ENCODE data around the gene PDE9A. TPM values are rescaled to one million over a fixed set of nuclear protein-coding genes. Genes with fewer than 3 reads are reported as not detected.

PDE9A gene
- total RNA-seq, 1 experiment from 2014 or later: 31.9 TPM

- Histone ChIP-seq H3K79me1 (ENCODE audit: insufficient read depth, low read depth, low read length, poor library complexity, severe bottlenecking) (no peaks in the 10 kb centered on the region), H3K23ac (ENCODE audit: insufficient read length, low read depth, low read length) (no peak overlapping the region), H3K4me2 (ENCODE audit: insufficient read depth, insufficient read length, low read length) (no peak overlapping the region), H2BK20ac (ENCODE audit: low read depth, low read length, poor library complexity, severe bottlenecking) (no peak overlapping the region), H2BK15ac (ENCODE audit: low read depth, low read length) (no peak overlapping the region), H3K14ac (ENCODE audit: insufficient read depth, low read length) (no peak overlapping the region), H2BK12ac (ENCODE audit: insufficient read length, low read depth, low read length) (no peak overlapping the region), H3K23me2 (ENCODE audit: insufficient read length, low read depth, low read length, poor library complexity, severe bottlenecking) (no peaks in the 10 kb centered on the region), H3K4me1 (ENCODE audit: insufficient read depth, low read length) (no peaks in the 10 kb centered on the region), H3K56ac (ENCODE audit: insufficient read length, low read depth, low read length) (no peak overlapping the region), H3K79me2 (ENCODE audit: insufficient read depth, low read length) (no peaks in the 10 kb centered on the region), H4K5ac (ENCODE audit: insufficient read length, low read depth, low read length) (no peak overlapping the region), H2AFZ (ENCODE audit: low read length) (no peak overlapping the region), H2BK5ac (ENCODE audit: insufficient read length, low read length) (no peak overlapping the region), H2AK5ac (ENCODE audit: insufficient read length, low read length) (no peak overlapping the region), H4K91ac (ENCODE audit: insufficient read length, low read depth, low read length) (no peak overlapping the region), H3T11ph (ENCODE audit: low read length) (no peak overlapping the region), H3K9me3 (ENCODE audit: control insufficient read depth, low read depth, low read length) (no peaks in the 10 kb centered on the region), H3K9ac (ENCODE audit: extremely low read depth, insufficient read length, low read length) (no peak overlapping the region), H4K8ac (replicated peaks; ENCODE audit: insufficient read length, low read depth, low read length) (no peak overlapping the region), H4K20me1 (ENCODE audit: control insufficient read depth, insufficient read depth, insufficient read length) (peaks cover 3% of the 10 kb centered on the region), H3K4ac (ENCODE audit: low read depth, low read length) (no peak overlapping the region), H3K27ac (ENCODE audit: insufficient read length, low read depth, low read length) (no peak overlapping the region), H3K18ac (ENCODE audit: insufficient read length, low read depth, low read length) (no peak overlapping the region), H2BK120ac (ENCODE audit: low read depth, low read length, poor library complexity, severe bottlenecking) (no peak overlapping the region), H3K27me3 (ENCODE audit: insufficient read depth, low read length) (no peaks in the 10 kb centered on the region)
- DNase-seq: no peak
- Mint-ChIP-seq H3K4me1 (0 out of 4 replicates have a peak, but pooled peaks cover 0 to 2% of the 10 kb centered on the region in 2 experiments), H3K36me3 (ENCODE audit: insufficient read depth in 1 of 3, low read depth in 3 of 3) (peaks cover 0 to 2% (median 0%) of the 10 kb centered on the region in 3 experiments; a peak in 2 of 7 replicates), H3K9me3 (peaks cover 2 to 5% of the 10 kb centered on the region in 2 experiments; a peak in 4 of 5 replicates), H3K4me3 (no peak overlapping the region), H3K27ac (no peak overlapping the region), H3K27me3 (ENCODE audit: low read depth) (peaks cover 24% of the 10 kb centered on the region)
- TF ChIP-seq CTCF (conservative IDR thresholded peaks at IDR 0.05): no peak
- WGBS (ENCODE audit: extremely low coverage, insufficient read length, low lambda C conversion rate): no CpG with 5 or more reads among the region's 3 CpGs
These were observed 41.6 kb upstream of the PDE9A start for GRCh38 chr21:42611852-42612251.
